ENCODE results near the gene KRTAP10-8. TPM values are rescaled to one million over a fixed set of nuclear protein-coding genes. Genes with fewer than 3 reads are reported as not detected.
"Not testable (repeated sequence)": the region's sequence is repeated elsewhere in the genome, so short reads cannot be mapped to it uniquely, and the experiment has no call there.

KRTAP10-8 gene
- total and polyA plus RNA-seq, 7 experiments from 2014 or later = not detected

DNA sequence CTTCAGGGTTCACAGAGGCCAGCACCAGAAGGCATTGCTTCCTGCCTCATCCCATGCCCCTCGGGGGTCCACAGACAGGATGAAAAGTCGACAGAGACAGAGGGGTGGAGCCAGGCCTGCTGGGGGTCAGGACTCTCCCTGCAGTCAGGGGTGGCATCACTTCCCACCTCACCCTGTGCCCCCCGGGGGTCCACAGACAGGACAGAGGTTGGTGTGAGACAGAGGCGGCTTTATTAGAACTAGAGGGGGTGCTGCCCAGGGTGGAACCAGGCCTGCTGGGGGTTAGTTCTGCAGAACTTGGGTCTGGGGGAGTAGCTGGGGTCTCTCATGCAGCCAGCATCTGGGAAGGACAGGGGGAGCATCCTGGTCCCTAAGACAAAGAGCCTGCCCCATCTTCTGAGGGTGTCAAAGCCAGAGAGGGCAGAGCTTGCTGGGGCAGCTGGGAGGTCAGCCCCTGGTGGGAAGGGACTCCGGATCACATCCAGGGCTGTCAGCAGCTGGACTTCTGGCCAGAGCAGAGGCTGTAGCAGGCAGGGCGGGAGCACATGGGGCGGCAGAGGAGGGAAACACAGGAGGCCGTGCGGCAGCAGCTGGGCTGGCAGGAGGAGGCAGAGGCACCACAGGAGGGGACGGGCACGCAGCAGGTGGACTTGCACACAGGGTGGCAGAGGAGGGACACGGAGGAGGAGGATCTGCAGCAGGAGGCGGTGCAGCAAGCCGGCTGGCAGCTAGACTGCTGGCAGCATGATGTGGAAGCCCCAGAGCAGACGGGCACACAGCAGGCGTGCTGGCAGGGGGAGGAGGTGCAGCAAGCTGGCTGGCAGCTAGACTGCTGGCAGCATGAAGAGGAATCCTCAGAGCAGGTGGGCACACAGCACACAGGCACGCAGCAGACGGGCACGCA is 20.7 kb upstream of the KRTAP10-8 start:
- H3K27me3 Mint-ChIP-seq = peaks cover 0 to 29% (median 15%) of the 10 kb centered on the region in 5 donors
- intact Hi-C loops (cut with micrococcal nuclease) = loop anchor here in 1 of 2 donors (2.0 kb wide), 1 partner anchor 48 kb away; no protein-coding TSS in a partner anchor
- H3K27ac ChIP-seq (ENCODE audit: low read depth, low read length); H3K9me3 ChIP-seq (ENCODE audit: control insufficient read depth in 2 of 3, low read length in 3 of 3); POLR2A ChIA-PET; H3K27me3 ChIP-seq (ENCODE audit: control insufficient read depth in 2 of 2, insufficient read depth in 2 of 2, low read length in 2 of 2); H3K4me3 ChIP-seq (ENCODE audit: low read length); H3K36me3 Mint-ChIP-seq; H3K36me3 ChIP-seq (ENCODE audit: control insufficient read depth in 2 of 3, insufficient read depth in 3 of 3, low read length in 3 of 3); H3K4me1 Mint-ChIP-seq; CTCF ChIA-PET; ATAC-seq; H3K9me3 Mint-ChIP-seq; H3K4me1 ChIP-seq (ENCODE audit: control insufficient read depth in 2 of 2, insufficient read depth in 2 of 2, low read length in 2 of 2); DNase-seq; H3K4me3 Mint-ChIP-seq: not testable (repeated sequence)
- peak overlapping the region in 1 of 9 donors; percentile 78 for H3K27ac Mint-ChIP-seq

DNA sequence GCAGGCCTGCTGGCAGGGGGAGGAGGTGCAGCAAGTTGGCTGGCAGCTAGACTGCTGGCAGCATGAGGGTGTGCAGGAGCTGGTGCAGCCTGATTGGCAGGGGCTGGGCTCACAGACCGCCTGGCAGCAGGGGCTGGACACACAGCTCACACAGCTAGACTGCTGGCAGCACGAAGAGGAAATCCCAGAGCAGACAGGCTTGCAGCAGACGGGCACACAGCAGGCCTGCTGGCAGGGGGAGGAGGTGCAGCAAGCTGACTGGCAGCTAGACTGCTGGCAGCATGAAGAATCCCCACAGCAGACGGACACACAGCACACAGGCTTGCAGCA is 20.1 kb upstream of the KRTAP10-8 start:
- H3K36me3 ChIP-seq (ENCODE audit: control insufficient read depth in 2 of 3, insufficient read depth in 3 of 3, low read length in 3 of 3); H3K27me3 ChIP-seq (ENCODE audit: control insufficient read depth in 2 of 2, insufficient read depth in 2 of 2, low read length in 2 of 2); H3K4me1 ChIP-seq (ENCODE audit: control insufficient read depth in 2 of 2, insufficient read depth in 2 of 2, low read length in 2 of 2); DNase-seq; H3K9me3 ChIP-seq (ENCODE audit: control insufficient read depth in 2 of 3, low read length in 3 of 3); H3K4me3 Mint-ChIP-seq; H3K27ac ChIP-seq (ENCODE audit: low read depth, low read length); H3K9me3 Mint-ChIP-seq; H3K4me1 Mint-ChIP-seq; H3K27ac Mint-ChIP-seq; ATAC-seq; H3K36me3 Mint-ChIP-seq; CTCF ChIA-PET; H3K4me3 ChIP-seq (ENCODE audit: low read length): not testable (repeated sequence)
- POLR2A ChIA-PET = interaction anchor here (1.1 kb wide), 1 partner anchor 66 kb away, joined by 3 read pairs; the partner anchor contains the start of gene KRTAP12-3
- peaks cover 0 to 25% (median 9%) of the 10 kb centered on the region in 5 donors for H3K27me3 Mint-ChIP-seq
- intact Hi-C loops (cut with micrococcal nuclease) = loop anchor here (1.0 to 2.0 kb wide), 2 partner anchors 18 to 47 kb away; partner anchors contain the start of gene KRTAP10-4 (in 1 of the 2)

- Mint-ChIP-seq H3K4me3 (peak within 1 kb of the TSS in 1 of 10 donors; percentile 12), H3K9me3 (no peaks in the 10 kb centered on the region), H3K27me3 (peaks cover 0 to 17% (median 5%) of the 10 kb centered on the region in 5 donors), H3K4me1 (peaks cover 0 to 6% (median 2%) of the 10 kb centered on the region in 7 donors), H3K27ac (peak within 1 kb of the TSS in 1 of 9 donors; percentile 70), H3K36me3 (no peaks in the 10 kb centered on the region)
- ChIA-PET POLR2A (interaction anchor here (1.1 kb wide), 1 partner anchor 65 kb away, joined by 3 read pairs; the partner anchor contains the start of gene KRTAP12-3), CTCF (no interaction called here)
- intact Hi-C loops (cut with micrococcal nuclease) = loop anchor here in 1 of 2 donors (1.0 kb wide), 1 partner anchor 19 kb away; the partner anchor contains the start of gene KRTAP10-4
- Histone ChIP-seq H3K27ac (ENCODE audit: low read depth, low read length) (no peak within 1 kb of the TSS), H3K9me3 (ENCODE audit: control insufficient read depth in 2 of 3, low read length in 3 of 3) (no peaks in the 10 kb centered on the region), H3K4me1 (ENCODE audit: control insufficient read depth in 2 of 2, insufficient read depth in 2 of 2, low read length in 2 of 2) (no peaks in the 10 kb centered on the region), H3K27me3 (ENCODE audit: control insufficient read depth in 2 of 2, insufficient read depth in 2 of 2, low read length in 2 of 2) (no peaks in the 10 kb centered on the region), H3K36me3 (ENCODE audit: control insufficient read depth in 2 of 3, insufficient read depth in 3 of 3, low read length in 3 of 3) (no peaks in the 10 kb centered on the region), H3K4me3 (ENCODE audit: low read length) (no peak within 1 kb of the TSS)
- no peak for DNase-seq
- ATAC-seq = no peak
These were observed 19.2 kb upstream of the KRTAP10-8 start, which contains the start of gene KRTAP10-6 for GRCh38 chr21:44592446-44593311. Gene KRTAP10-6, minus strand, starts transcription at chr21:44592505. Its CDS starts 21 bp downstream, at chr21:44592484.

DNA sequence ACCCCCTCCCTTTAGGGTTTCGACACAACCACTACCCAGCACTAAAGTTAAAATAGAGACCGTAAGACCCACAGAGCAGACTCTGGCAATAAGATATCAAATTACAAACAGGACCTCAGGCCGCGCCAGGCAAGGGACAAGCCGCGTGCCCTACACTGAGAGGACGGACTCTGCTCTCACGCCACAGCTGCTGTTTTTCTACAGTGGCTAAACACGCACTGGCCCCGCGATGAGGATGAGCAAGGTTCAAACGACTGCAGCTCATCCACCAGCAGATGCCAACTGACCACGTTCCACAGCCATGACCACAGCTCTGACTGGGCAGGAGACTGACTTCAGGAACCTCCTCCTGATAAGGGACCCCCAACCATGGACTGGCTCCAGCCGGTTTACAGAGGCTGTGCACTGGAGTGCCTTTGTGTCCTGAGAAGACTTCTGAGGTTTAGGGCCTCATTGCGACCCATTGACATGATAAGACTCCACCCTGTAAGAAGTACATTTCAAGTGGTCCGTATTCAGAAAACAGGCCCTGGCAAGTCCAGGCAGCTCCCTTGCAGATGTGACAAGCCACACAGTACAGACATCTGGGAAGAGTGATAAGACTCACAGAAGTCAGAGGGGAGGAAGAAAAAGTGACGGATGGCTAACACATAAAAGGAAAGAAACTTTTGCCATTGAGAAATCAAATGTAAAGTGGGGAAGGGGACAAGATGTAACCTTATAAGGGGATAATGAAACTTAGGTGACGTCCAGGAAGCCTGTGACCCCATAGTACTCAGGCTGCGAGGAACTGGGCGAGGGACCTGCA is 18.1 kb upstream of the KRTAP10-8 start:
- peaks cover 0 to 6% (median 2%) of the 10 kb centered on the region in 7 donors for H3K4me1 Mint-ChIP-seq
- intact Hi-C loops (cut with micrococcal nuclease) = no loop called here
- Histone ChIP-seq H3K27ac (ENCODE audit: low read depth, low read length) (no peak overlapping the region), H3K4me1 (ENCODE audit: control insufficient read depth in 2 of 2, insufficient read depth in 2 of 2, low read length in 2 of 2) (no peaks in the 10 kb centered on the region), H3K36me3 (ENCODE audit: control insufficient read depth in 2 of 3, insufficient read depth in 3 of 3, low read length in 3 of 3) (no peaks in the 10 kb centered on the region), H3K9me3 (ENCODE audit: control insufficient read depth in 2 of 3, low read length in 3 of 3) (no peaks in the 10 kb centered on the region), H3K4me3 (ENCODE audit: low read length) (no peak overlapping the region), H3K27me3 (ENCODE audit: control insufficient read depth in 2 of 2, insufficient read depth in 2 of 2, low read length in 2 of 2) (no peaks in the 10 kb centered on the region)
- H3K27ac Mint-ChIP-seq = peak overlapping the region in 2 of 9 donors; percentile 9 to 70
- CTCF ChIA-PET = no interaction called here
- POLR2A ChIA-PET = no interaction called here
- H3K27me3 Mint-ChIP-seq = peaks cover 0 to 25% (median 4%) of the 10 kb centered on the region in 5 donors
- DNase-seq (no peak), ATAC-seq (no peak)
- no peak overlapping the region for H3K4me3 Mint-ChIP-seq
- peaks cover 2 to 9% (median 4%) of the 10 kb centered on the region in 11 donors for H3K9me3 Mint-ChIP-seq
- H3K36me3 Mint-ChIP-seq = peaks cover 0 to 6% (median 0%) of the 10 kb centered on the region in 5 donors

DNA sequence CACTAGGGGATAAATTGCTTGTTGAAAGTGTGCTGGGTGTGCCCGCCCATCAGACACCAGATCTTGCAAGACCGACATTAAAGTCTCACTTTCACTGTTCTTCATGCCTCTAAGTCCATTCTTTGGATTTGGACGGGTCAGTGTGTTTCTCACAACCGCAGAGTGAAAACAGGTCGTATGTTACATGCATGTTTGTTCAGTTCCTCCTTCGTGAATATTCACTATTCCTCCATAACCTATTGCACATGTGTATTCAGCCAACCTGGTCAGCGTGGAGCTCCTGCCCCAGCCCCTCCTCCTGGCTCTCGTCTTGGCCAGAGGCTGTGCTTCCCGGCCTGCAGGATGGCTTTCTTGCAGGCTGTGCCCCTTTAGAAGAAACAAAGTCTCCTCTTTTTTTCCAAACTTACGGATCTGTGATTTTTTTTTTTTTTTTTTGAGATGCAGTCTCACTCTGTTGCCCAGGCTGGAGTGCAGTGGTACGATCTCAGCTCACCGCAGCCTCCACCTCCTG is 17.4 kb upstream of the KRTAP10-8 start:
- Mint-ChIP-seq H3K27me3 (peaks cover 0 to 24% (median 2%) of the 10 kb centered on the region in 5 donors), H3K4me1 (peaks cover 0 to 6% (median 2%) of the 10 kb centered on the region in 7 donors), H3K36me3 (peaks cover 0 to 7% (median 0%) of the 10 kb centered on the region in 5 donors), H3K4me3 (no peak overlapping the region), H3K27ac (peak overlapping the region in 1 of 9 donors; percentile 39), H3K9me3 (peaks cover 2 to 12% (median 5%) of the 10 kb centered on the region in 11 donors)
- H3K4me1 ChIP-seq (ENCODE audit: control insufficient read depth in 2 of 2, insufficient read depth in 2 of 2, low read length in 2 of 2) = no peaks in the 10 kb centered on the region
- H3K9me3 ChIP-seq (ENCODE audit: control insufficient read depth in 2 of 3, low read length in 3 of 3) = no peaks in the 10 kb centered on the region
- ChIA-PET POLR2A (interaction anchor here (1.4 kb wide), 1 partner anchor 64 kb away, joined by 5 read pairs; the partner anchor contains the start of gene KRTAP12-3), CTCF (no interaction called here)
- ATAC-seq (no peak), DNase-seq (no peak)
- intact Hi-C loops (cut with micrococcal nuclease) = no loop called here
- H3K36me3 ChIP-seq (ENCODE audit: control insufficient read depth in 2 of 3, insufficient read depth in 3 of 3, low read length in 3 of 3) = no peaks in the 10 kb centered on the region
- H3K4me3 ChIP-seq (ENCODE audit: low read length) = no peak overlapping the region
- no peaks in the 10 kb centered on the region for H3K27me3 ChIP-seq (ENCODE audit: control insufficient read depth in 2 of 2, insufficient read depth in 2 of 2, low read length in 2 of 2)
- no peak overlapping the region for H3K27ac ChIP-seq (ENCODE audit: low read depth, low read length)
